GM19372 (cell line): Measurements from ENCODE around the gene APEX2.
"Not testable (repeated sequence)": the region's sequence is repeated elsewhere in the genome, so short reads cannot be mapped to it uniquely, and the experiment has no call there.

Experiments
- ATAC-seq: cut with Tn5 transposase; IDR thresholded peaks from one replicate; pipeline ENCODE4 v1.9.1; 2021; ENCODE audit warnings: mild to moderate bottlenecking, low read depth, moderate library complexity; ENCODE audit not compliant: unreplicated experiment

Gene APEX2

GRCh38 chrX:54999717-55000598, at the start of gene APEX2:
Gene APEX2, plus strand, starts transcription at chrX:55000363. Its CDS starts 60 bp downstream, at chrX:55000423.
- peak; percentile 87 for ATAC-seq

- ATAC-seq = no peak
These were observed 49.3 kb upstream of the APEX2 start for GRCh38 chrX:54950730-54951375.

- no peak for ATAC-seq
These were observed 38.4 kb upstream of the APEX2 start for GRCh38 chrX:54961750-54962149.

GRCh38 chrX:54964766-54965497, 35.2 kb upstream of the APEX2 start:
- ATAC-seq = no peak

- no peak for ATAC-seq
These were observed 22.8 kb upstream of the APEX2 start for GRCh38 chrX:54977387-54977786.

- no peak for ATAC-seq
These were observed 21.7 kb upstream of the APEX2 start for GRCh38 chrX:54978448-54978847.

- ATAC-seq = no peak
These were observed 20.7 kb upstream of the APEX2 start for GRCh38 chrX:54979432-54979831.

GRCh38 chrX:54980334-54980733, 19.8 kb upstream of the APEX2 start:
- ATAC-seq = no peak

- ATAC-seq = not testable (repeated sequence)
These were observed 16.9 kb upstream of the APEX2 start for GRCh38 chrX:54983306-54983705.

- no peak for ATAC-seq
These were observed 8.5 kb upstream of the APEX2 start for GRCh38 chrX:54991706-54992105.

- ATAC-seq = no peak
These were observed 7.1 kb upstream of the APEX2 start for GRCh38 chrX:54992911-54993622.

- ATAC-seq = no peak
These were observed 6.1 kb upstream of the APEX2 start, which contains the start of gene PFKFB1 for GRCh38 chrX:54994099-54994498. Gene PFKFB1, minus strand, starts transcription at chrX:54994188. Its CDS starts 181 bp downstream, at chrX:54994007.

- no peak for ATAC-seq
These were observed 5.4 kb upstream of the APEX2 start for GRCh38 chrX:54994668-54995351.

- ATAC-seq = no peak
These were observed 4.5 kb upstream of the APEX2 start for GRCh38 chrX:54995621-54996020.

GRCh38 chrX:55004231-55004630, 4.1 kb downstream of the APEX2 start:
- ATAC-seq = no peak

GRCh38 chrX:55005256-55005655, 5.1 kb downstream of the APEX2 start:
- no peak for ATAC-seq

- no peak for ATAC-seq
These were observed 6.9 kb downstream of the APEX2 start for GRCh38 chrX:55006827-55007621.

- ATAC-seq = no peak
These were observed 7.5 kb downstream of the APEX2 start for GRCh38 chrX:55007656-55008055.
